ENCODE results near the gene TKTL1.

- TF ChIP-seq, protein P1, sequence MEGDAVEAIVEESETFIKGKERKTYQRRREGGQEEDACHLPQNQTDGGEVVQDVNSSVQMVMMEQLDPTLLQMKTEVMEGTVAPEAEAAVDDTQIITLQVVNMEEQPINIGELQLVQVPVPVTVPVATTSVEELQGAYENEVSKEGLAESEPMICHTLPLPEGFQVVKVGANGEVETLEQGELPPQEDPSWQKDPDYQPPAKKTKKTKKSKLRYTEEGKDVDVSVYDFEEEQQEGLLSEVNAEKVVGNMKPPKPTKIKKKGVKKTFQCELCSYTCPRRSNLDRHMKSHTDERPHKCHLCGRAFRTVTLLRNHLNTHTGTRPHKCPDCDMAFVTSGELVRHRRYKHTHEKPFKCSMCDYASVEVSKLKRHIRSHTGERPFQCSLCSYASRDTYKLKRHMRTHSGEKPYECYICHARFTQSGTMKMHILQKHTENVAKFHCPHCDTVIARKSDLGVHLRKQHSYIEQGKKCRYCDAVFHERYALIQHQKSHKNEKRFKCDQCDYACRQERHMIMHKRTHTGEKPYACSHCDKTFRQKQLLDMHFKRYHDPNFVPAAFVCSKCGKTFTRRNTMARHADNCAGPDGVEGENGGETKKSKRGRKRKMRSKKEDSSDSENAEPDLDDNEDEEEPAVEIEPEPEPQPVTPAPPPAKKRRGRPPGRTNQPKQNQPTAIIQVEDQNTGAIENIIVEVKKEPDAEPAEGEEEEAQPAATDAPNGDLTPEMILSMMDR (conservative IDR thresholded peaks at IDR 0.05 in 1 of 2, IDR thresholded peaks at IDR 0.05 in 1 of 2; ENCODE audit: low read depth in 1 of 2, low read length in 2 of 2): no peak
- no peak for TF ChIP-seq EZH2 (IDR thresholded peaks at IDR 0.05; ENCODE audit: low read length, missing control alignments)
Observed at GRCh38 chrX:154378799-154379568, 83.4 kb downstream of the TKTL1 start, which contains the start of gene EMD.

Measured in fibroblast of lung (primary cell).